Mammary epithelial cell (primary cell): Measurements from ENCODE around the gene ARHGAP15.

Experiments
- EZH2 ChIP-seq: IDR thresholded peaks from 2 replicates; pipeline ENCODE4 v1.6.1; 2012; ENCODE audit warnings: low read length, inconsistent platforms, borderline replicate concordance
- TF ChIP-seq, protein P1 (sequence below), 2 donors: IDR thresholded peaks in 1 of 2; conservative IDR thresholded peaks in 1 of 2; 2 replicates each; pipeline ENCODE4 v1.5.1; 2011 to 2012; ENCODE audit warnings: inconsistent platforms in 2 of 2, low read length in 2 of 2, mild to moderate bottlenecking in 2 of 2, control low read depth in 1 of 2, low read depth in 1 of 2; ENCODE audit not compliant: insufficient read depth in 1 of 2; ENCODE audit errors: extremely low read depth in 1 of 2

DNA sequence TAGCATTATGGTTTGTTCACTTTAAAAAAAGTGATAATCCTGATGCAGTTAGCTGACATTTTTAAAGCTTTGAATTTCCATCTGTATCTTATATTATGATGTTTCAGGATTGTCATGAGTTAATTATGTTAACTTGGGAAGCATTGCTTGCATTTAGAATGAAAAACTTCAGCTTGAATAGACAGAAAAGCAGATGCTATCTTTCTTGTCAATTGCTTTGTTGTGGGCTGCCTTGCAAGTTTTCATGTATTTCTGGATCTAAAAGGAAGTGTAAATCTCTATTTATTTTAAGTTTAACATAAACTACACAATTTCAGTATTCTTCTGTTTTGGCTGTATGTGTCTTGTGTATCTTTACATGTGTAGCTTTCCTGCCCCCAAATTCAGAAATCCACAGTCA lies 479.5 kb downstream of the ARHGAP15 start:
- TF ChIP-seq, protein P1, sequence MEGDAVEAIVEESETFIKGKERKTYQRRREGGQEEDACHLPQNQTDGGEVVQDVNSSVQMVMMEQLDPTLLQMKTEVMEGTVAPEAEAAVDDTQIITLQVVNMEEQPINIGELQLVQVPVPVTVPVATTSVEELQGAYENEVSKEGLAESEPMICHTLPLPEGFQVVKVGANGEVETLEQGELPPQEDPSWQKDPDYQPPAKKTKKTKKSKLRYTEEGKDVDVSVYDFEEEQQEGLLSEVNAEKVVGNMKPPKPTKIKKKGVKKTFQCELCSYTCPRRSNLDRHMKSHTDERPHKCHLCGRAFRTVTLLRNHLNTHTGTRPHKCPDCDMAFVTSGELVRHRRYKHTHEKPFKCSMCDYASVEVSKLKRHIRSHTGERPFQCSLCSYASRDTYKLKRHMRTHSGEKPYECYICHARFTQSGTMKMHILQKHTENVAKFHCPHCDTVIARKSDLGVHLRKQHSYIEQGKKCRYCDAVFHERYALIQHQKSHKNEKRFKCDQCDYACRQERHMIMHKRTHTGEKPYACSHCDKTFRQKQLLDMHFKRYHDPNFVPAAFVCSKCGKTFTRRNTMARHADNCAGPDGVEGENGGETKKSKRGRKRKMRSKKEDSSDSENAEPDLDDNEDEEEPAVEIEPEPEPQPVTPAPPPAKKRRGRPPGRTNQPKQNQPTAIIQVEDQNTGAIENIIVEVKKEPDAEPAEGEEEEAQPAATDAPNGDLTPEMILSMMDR (conservative IDR thresholded peaks at IDR 0.05 in 1 of 2, IDR thresholded peaks at IDR 0.05 in 1 of 2; ENCODE audit: extremely low read depth in 1 of 2, insufficient read depth in 1 of 2, low read depth in 1 of 2, low read length in 2 of 2): no peak
- no peak for TF ChIP-seq EZH2
